ENCODE data around the gene JAZF1.

JAZF1 gene

GRCh38 chr7:27899601-27900000 is 281.0 kb downstream of the JAZF1 start:
- TF ChIP-seq TSHZ2 (CRISPR knock-in tag; IDR thresholded peaks at IDR 0.05) (no peak), ZC3H10 (CRISPR knock-in tag; IDR thresholded peaks at IDR 0.05) (no peak), ESRRG (CRISPR knock-in tag; IDR thresholded peaks at IDR 0.05) (no peak), ZNF8 (CRISPR knock-in tag; IDR thresholded peaks at IDR 0.05) (no peak), ZNF565 (CRISPR knock-in tag; conservative IDR thresholded peaks at IDR 0.05; ENCODE audit: low read depth) (no peak), POU6F1 (CRISPR knock-in tag; IDR thresholded peaks at IDR 0.05; ENCODE audit: borderline replicate concordance, low read depth) (no peak), TOX (CRISPR knock-in tag; IDR thresholded peaks at IDR 0.05; ENCODE audit: borderline replicate concordance) (no peak), PPARA (CRISPR knock-in tag; IDR thresholded peaks at IDR 0.05; ENCODE audit: borderline replicate concordance) (no peak), CREB5 (CRISPR knock-in tag; IDR thresholded peaks at IDR 0.05; ENCODE audit: low read depth) (no peak), TCF4 (CRISPR knock-in tag; IDR thresholded peaks at IDR 0.05; ENCODE audit: borderline replicate concordance) (no peak), CSDC2 (CRISPR knock-in tag; IDR thresholded peaks at IDR 0.05) (no peak), ZFP3 (CRISPR knock-in tag; IDR thresholded peaks at IDR 0.05) (no peak), SNAI2 (CRISPR knock-in tag; IDR thresholded peaks at IDR 0.05) (no peak), GLIS3 (CRISPR knock-in tag; IDR thresholded peaks at IDR 0.05) (no peak)
- ATAC-seq, result no peak

- TF ChIP-seq ESRRG (CRISPR knock-in tag; IDR thresholded peaks at IDR 0.05) (no peak), CSDC2 (CRISPR knock-in tag; IDR thresholded peaks at IDR 0.05) (no peak), SNAI2 (CRISPR knock-in tag; IDR thresholded peaks at IDR 0.05) (no peak)
- no peak for ATAC-seq
Measured at GRCh38 chr7:27897441-27897847, 283.2 kb downstream of the JAZF1 start.

- TF ChIP-seq SNAI2 (CRISPR knock-in tag; IDR thresholded peaks at IDR 0.05), result no peak
- no peak for TF ChIP-seq TSHZ2 (CRISPR knock-in tag; IDR thresholded peaks at IDR 0.05)
- no peak for TF ChIP-seq POU6F1 (CRISPR knock-in tag; IDR thresholded peaks at IDR 0.05; ENCODE audit: borderline replicate concordance, low read depth)
- TF ChIP-seq TCF4 (CRISPR knock-in tag; IDR thresholded peaks at IDR 0.05; ENCODE audit: borderline replicate concordance), result no peak
- TF ChIP-seq CREB5 (CRISPR knock-in tag; IDR thresholded peaks at IDR 0.05; ENCODE audit: low read depth), result no peak
- no peak for TF ChIP-seq CSRNP3 (CRISPR knock-in tag; IDR thresholded peaks at IDR 0.05)
- no peak for TF ChIP-seq ZFP3 (CRISPR knock-in tag; IDR thresholded peaks at IDR 0.05)
- no peak for TF ChIP-seq PPARA (CRISPR knock-in tag; IDR thresholded peaks at IDR 0.05; ENCODE audit: borderline replicate concordance)
- no peak for TF ChIP-seq ARNTL (CRISPR knock-in tag; IDR thresholded peaks at IDR 0.05; ENCODE audit: borderline replicate concordance, low read depth)
- no peak for TF ChIP-seq BACH2 (CRISPR knock-in tag; IDR thresholded peaks at IDR 0.05; ENCODE audit: borderline replicate concordance)
- TF ChIP-seq GLIS3 (CRISPR knock-in tag; IDR thresholded peaks at IDR 0.05), result no peak
- TF ChIP-seq OSR1 (CRISPR knock-in tag; IDR thresholded peaks at IDR 0.05), result no peak
- no peak for TF ChIP-seq ESRRG (CRISPR knock-in tag; IDR thresholded peaks at IDR 0.05)
- no peak for TF ChIP-seq ZNF70 (CRISPR knock-in tag; IDR thresholded peaks at IDR 0.05)
- no peak for TF ChIP-seq RARB (CRISPR knock-in tag; IDR thresholded peaks at IDR 0.05)
- no peak for TF ChIP-seq ZNF8 (CRISPR knock-in tag; IDR thresholded peaks at IDR 0.05)
- no peak for ATAC-seq
Measured at GRCh38 chr7:27897001-27897400, 283.6 kb downstream of the JAZF1 start.
